ES-I3 (cell line): ENCODE data around the gene CCNL2.
A peak's percentile ranks its signal among the peaks of the same experiment; 100 is the strongest.
"Not testable (repeated sequence)": the region's sequence is repeated elsewhere in the genome, so short reads cannot be mapped to it uniquely, and the experiment has no call there.

Experiments used
- H3K36me3 ChIP-seq: 2 replicates; pipeline ENCODE4 v1.6.1; 2013; ENCODE audit warnings: mild to moderate bottlenecking, low read length, control low read depth, moderate library complexity; ENCODE audit not compliant: insufficient read depth
- H3K4me1 ChIP-seq: 2 replicates; pipeline ENCODE4 v1.6.1; 2013; ENCODE audit warnings: mild to moderate bottlenecking, control low read depth, low read length; ENCODE audit not compliant: insufficient read depth
- H3K9ac ChIP-seq: 2 replicates; pipeline ENCODE4 v1.6.1; 2013; ENCODE audit warnings: low read depth, mild to moderate bottlenecking, low read length, moderate library complexity
- H3K9me3 ChIP-seq: 2 replicates; pipeline ENCODE4 v1.6.1; 2013; ENCODE audit warnings: mild to moderate bottlenecking, low read length, moderate library complexity; ENCODE audit not compliant: control insufficient read depth, insufficient read depth

CCNL2 gene

DNA sequence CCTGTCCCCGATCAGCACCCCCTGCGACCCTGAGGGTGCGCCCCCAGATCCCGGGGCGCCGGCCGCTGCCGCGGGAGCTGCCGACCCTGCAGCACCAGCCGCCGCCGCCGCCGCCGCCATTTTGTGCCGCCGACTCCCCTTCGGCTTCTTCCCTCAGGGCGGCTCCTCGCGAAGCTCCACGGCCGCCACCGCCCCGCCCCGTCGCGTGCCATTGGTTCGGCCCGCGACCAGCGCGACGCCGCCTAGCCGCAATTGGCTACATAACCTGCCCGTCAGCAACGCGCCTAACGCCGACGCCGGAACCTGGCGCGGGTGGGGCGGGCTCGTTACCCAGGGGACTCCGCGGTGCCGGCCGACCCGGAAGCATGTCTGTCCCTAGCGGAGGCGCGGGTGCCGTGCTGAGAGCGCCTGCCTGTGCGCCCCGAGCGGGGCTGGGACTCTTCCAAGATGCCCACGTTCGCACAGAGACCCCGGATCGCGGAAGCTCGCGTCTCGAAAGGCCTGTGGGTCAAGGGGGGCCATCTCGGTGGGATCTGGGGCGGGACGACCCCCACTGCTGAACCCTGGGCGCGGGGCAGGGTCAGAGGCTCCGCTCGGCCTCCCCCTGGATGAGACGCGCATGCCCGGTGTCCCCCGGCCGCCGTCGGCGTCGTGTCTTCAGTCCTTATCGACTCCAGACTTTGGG is at the start of gene CCNL2:
Gene CCNL2, minus strand, starts transcription at position 149 of the 685 bp plus-strand sequence. Its CDS starts 29 bp downstream, at position 120.
- peaks cover 4% of the 10 kb centered on the region; the same call in 1 of the 2 replicates for H3K4me1 ChIP-seq
- no peaks in the 10 kb centered on the region for H3K9me3 ChIP-seq
- H3K36me3 ChIP-seq: peaks cover 32% of the 10 kb centered on the region
- peak within 1 kb of the TSS; percentile 76 for H3K9ac ChIP-seq

GRCh38 chr1:1446631-1447030 is 47.5 kb upstream of the CCNL2 start:
- H3K9me3 ChIP-seq, H3K9ac ChIP-seq, H3K36me3 ChIP-seq, H3K4me1 ChIP-seq: not testable (repeated sequence)

DNA sequence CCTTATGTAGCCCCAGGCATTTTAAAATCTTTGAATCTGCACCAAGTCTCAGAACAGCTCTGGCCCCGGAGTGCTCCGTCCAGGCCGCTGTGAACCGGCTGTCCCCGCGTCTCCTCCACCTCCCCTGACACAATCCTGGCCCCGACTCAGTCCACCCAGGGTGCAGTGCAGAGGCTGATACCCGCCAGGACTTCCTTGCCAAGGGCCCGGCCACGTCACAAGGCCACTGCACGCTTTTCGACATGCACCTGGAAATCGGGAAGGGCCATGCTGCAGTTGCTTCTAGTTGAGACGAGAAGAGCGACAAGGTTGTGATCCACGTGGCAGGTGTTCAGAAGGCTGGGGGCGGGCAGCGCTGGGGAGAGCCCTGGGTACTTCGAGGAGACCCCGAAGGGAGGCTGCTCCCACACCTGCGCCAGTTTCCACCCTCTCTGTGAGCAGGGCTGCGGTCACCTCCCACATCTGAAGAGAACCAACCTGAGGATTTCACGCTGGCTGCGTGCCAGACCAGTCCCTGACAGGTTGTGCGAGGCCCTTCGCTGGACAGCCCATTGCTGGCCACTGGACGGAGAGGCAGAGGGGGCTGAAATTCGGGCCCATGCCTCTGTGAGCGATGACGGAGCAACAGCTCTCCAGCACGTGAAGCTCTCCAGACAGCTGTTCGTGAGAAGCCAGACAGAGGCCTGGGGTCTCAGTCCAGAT is 43.1 kb upstream of the CCNL2 start:
- Histone ChIP-seq H3K9ac (no peak overlapping the region), H3K4me1 (no peaks in the 10 kb centered on the region; the same call in 1 of the 2 replicates), H3K36me3 (no peaks in the 10 kb centered on the region), H3K9me3 (no peaks in the 10 kb centered on the region)

- Histone ChIP-seq H3K36me3 (no peaks in the 10 kb centered on the region), H3K4me1 (no peaks in the 10 kb centered on the region; the same call in 1 of the 2 replicates), H3K9me3 (no peaks in the 10 kb centered on the region), H3K9ac (no peak overlapping the region)
Observed at GRCh38 chr1:1441002-1441888, 42.1 kb upstream of the CCNL2 start.

DNA sequence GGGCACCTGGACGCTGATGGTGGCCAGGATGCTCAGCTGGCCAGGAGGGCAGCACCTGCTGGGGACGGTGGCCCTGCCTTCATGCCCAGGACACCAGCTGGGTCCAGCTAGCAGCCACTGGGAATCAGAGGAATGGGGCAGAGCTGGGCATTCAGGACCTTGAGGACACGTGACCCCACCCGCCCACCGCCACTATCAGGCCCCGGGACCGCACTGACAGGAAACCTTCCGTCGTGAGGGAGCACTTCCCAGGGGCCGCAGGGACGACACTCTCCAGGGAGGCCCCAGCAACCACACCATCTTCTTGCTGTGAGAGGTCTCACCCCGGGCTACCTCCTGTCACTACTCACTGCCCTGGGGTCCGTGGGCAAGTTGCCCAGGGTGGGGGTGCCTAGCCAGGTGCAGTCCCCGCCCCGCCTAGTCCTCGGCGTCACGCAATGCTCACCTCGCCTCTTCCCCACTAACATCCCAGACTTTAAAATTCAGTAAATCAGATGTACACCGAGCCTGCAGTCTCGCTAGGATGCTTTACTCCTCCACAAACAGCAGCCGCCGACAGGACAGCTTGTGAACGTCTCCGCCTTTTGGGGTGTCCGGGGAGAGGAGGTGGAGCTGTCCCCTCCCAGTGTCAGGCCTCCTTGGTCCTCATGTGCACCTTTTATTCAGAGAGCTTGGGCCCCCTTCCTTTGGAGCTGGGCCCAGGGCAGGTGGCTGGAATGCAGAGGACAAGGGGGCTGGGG is 41.3 kb upstream of the CCNL2 start:
- H3K9me3 ChIP-seq: no peaks in the 10 kb centered on the region
- H3K9ac ChIP-seq: no peak overlapping the region
- no peaks in the 10 kb centered on the region for H3K36me3 ChIP-seq
- H3K4me1 ChIP-seq: no peaks in the 10 kb centered on the region; the same call in 1 of the 2 replicates

GRCh38 chr1:1439546-1440261 is 40.6 kb upstream of the CCNL2 start:
- Histone ChIP-seq H3K9me3 (no peaks in the 10 kb centered on the region), H3K9ac (no peak overlapping the region), H3K36me3 (no peaks in the 10 kb centered on the region), H3K4me1 (peaks cover 3% of the 10 kb centered on the region)

DNA sequence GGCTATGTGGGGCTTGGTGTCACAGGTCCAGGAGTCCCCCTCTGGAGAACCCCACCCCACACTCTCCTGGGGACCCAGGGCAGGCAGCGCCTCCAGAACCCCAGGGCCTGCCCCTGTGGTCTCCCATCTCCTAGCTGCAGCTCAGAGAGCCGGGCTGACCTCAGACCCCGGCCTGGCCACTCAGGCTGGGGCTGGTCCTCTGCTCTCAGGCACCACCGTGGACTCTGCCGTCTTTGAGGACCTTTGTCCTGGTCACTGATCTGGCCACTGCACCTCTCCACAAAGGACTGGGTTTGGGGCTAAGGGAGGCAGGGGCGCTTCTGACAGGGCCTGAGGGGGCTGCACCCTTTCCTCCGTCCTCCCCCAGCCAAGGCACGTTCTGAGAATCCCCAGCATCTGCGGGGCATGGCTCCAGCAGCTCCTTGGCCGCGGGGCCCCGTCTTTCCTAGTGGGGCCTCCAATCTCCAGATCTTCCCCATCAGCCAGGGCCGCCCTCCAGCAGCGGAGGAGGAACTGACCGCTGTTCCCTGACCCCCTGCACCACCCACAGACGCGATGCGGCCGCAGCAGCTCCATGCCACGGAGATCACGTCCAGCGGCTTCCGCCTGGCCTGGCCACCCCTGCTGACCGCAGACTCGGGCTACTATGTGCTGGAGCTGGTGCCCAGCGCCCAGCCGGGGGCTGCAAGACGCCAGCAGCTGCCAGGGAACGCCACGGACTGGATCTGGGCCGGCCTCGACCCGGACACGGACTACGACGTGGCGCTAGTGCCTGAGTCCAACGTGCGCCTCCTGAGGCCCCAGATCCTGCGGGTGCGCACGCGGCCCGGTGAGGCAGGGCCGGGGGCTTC is 39.6 kb upstream of the CCNL2 start:
- no peaks in the 10 kb centered on the region for H3K36me3 ChIP-seq
- no peaks in the 10 kb centered on the region for H3K9me3 ChIP-seq
- peaks cover 11% of the 10 kb centered on the region for H3K4me1 ChIP-seq
- no peak overlapping the region for H3K9ac ChIP-seq

- H3K4me1 ChIP-seq: peaks cover 13% of the 10 kb centered on the region
Observed at GRCh38 chr1:1437904-1438376, 38.8 kb upstream of the CCNL2 start.

GRCh38 chr1:1437033-1437903 is 38.1 kb upstream of the CCNL2 start:
- H3K4me1 ChIP-seq: peaks cover 18% of the 10 kb centered on the region
- no peaks in the 10 kb centered on the region for H3K36me3 ChIP-seq
- H3K9ac ChIP-seq: no peak overlapping the region
- no peaks in the 10 kb centered on the region for H3K9me3 ChIP-seq

More at GRCh38 chr1:1437904-1438376, 38.8 kb upstream of the CCNL2 start:
- Histone ChIP-seq H3K36me3 (no peaks in the 10 kb centered on the region), H3K9ac (no peak overlapping the region; the same call in 1 of the 2 replicates), H3K9me3 (no peaks in the 10 kb centered on the region)

DNA sequence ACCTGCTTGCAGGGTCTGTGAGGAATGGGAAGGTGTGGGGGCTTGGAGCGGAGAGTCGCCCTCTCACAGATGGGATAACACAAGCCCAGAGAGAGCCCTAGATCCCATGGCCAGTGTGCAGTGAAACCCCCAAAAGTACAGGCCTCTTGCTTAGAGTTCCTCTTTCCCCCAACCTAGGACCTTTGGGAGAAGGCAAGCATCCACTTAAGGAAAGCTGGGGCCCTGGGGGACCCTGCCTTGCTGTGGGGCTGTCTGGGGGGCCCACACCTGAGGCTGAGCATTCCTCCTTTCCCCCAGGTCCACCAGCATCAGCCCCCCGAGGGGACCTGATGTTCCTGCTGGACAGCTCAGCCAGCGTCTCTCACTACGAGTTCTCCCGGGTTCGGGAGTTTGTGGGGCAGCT is 37.5 kb upstream of the CCNL2 start:
- peaks cover 22% of the 10 kb centered on the region for H3K4me1 ChIP-seq
- no peaks in the 10 kb centered on the region for H3K36me3 ChIP-seq
- H3K9ac ChIP-seq: peak overlapping the region; percentile 48; the same call in 1 of the 2 replicates

DNA sequence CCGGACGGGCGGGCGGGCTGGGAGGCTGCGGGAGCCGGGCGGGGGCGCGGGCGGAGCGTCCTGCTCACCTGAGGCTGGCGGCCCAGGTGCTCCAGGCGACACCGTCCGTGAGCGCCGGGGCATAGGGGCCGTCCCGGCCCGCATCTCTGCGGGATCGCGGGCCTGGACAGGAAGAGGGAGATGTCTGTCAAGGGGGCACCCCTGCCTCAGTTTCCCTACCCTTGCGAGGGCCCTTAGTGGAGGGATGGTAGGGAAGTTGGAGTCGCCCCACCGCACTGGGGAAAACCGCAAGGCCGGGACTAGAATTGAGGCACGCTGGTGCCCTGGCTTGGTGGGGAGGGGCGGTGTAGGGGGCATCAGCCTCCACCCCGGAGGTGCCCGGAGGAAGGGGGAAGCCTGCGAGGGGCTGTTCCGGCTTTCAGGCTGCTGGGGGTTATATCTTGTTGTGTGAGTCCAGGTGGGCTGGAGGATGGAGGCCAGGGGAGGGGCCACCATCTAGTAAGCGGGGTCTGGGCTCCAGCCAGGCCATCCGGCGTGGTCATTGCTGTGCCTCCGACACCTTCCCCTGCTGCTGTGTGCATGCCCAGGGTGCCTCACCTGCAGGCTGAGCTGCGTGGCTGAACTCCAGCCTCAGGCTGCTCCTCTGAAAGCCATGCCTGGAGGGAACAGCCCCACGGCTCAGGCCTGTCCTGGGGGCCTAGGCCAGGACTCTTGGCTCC is 36.9 kb upstream of the CCNL2 start:
- Histone ChIP-seq H3K36me3 (no peaks in the 10 kb centered on the region), H3K9me3 (no peaks in the 10 kb centered on the region), H3K9ac (peak overlapping the region; percentile 48; the same call in 1 of the 2 replicates), H3K4me1 (peaks cover 24% of the 10 kb centered on the region)

More for the DNA sequence above, 37.5 kb upstream of the CCNL2 start:
- H3K9me3 ChIP-seq: no peaks in the 10 kb centered on the region
